Measurements from ENCODE around the gene ANKRD33. TPM values are rescaled to one million over a fixed set of nuclear protein-coding genes. Genes with fewer than 3 reads are reported as not detected.

ANKRD33 gene
- total and polyA plus RNA-seq, 2 of the 4 experiments (the other 2 are of a cell fraction) = under 0.01 to 0.03 TPM

DNA sequence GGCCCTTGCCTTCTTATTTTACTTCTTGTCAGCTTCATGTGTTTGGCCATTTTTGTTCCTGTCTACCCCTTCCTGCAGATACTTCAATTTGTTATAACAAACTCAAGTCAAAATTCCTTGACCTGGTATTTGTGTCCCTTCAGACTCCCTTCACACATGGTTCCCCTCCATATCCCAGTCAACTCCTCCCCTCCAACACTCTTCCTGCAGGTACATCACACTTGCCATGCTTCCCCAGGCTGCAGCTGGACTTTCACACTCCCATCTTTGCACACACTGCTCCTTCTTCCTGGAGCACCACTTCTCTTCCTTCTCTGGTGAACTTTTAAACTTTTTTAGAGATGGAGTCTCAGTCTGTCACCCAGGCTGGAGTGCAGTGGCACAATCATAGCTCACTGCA lies 20.5 kb upstream of the ANKRD33 start:
- BruUV-seq (replicated peaks) = no TSS peak
- H3K18ac ChIP-seq (ENCODE audit: low read depth, low read length) = no peak overlapping the region
- H3K4me3 ChIP-seq (ENCODE audit: insufficient read depth, low read depth, low read length) = no peak overlapping the region
- no peak overlapping the region for H3K4ac ChIP-seq (ENCODE audit: low read depth, low read length)
- ATAC-seq (ENCODE audit: low read depth) (no peak), DNase-seq (no peak)
- no peak overlapping the region for H2BK20ac ChIP-seq (ENCODE audit: low read depth, low read length)
- H4K5ac ChIP-seq (ENCODE audit: low read depth, low read length) = no peak overlapping the region
- H3K9me1 ChIP-seq (ENCODE audit: insufficient read depth, low read length) = no peaks in the 10 kb centered on the region
- no peaks in the 10 kb centered on the region for H3K9me3 ChIP-seq (ENCODE audit: control insufficient read depth, insufficient read depth, low read length)
- H3K27ac ChIP-seq (ENCODE audit: insufficient read depth, low read length) = no peak overlapping the region
- no peak overlapping the region for H3K4me2 ChIP-seq (ENCODE audit: low read depth, low read length)
- H2AK9ac ChIP-seq (replicated peaks; ENCODE audit: low read depth, low read length, poor library complexity) = no peak overlapping the region
- no peak overlapping the region for H2AFZ ChIP-seq (replicated peaks; ENCODE audit: low read length, poor library complexity)
- peaks cover 54% of the 10 kb centered on the region for H3K27me3 ChIP-seq (ENCODE audit: control insufficient read depth, insufficient read depth, low read length)
- H2BK5ac ChIP-seq (ENCODE audit: low read depth, low read length, poor library complexity, severe bottlenecking) = no peak overlapping the region
- no peaks in the 10 kb centered on the region for H3K36me3 ChIP-seq (ENCODE audit: control insufficient read depth, insufficient read depth, low read length)
- no peak overlapping the region for H3K9ac ChIP-seq (ENCODE audit: low read depth, low read length)
- no peak overlapping the region for H3K56ac ChIP-seq (ENCODE audit: extremely low read depth, insufficient read depth, low read length)
- H3K79me1 ChIP-seq (ENCODE audit: low read depth in 1 of 2, low read length in 2 of 2) = no peaks in the 10 kb centered on the region
- H4K20me1 ChIP-seq (ENCODE audit: insufficient read depth, low read length) = no peaks in the 10 kb centered on the region
- H2BK15ac ChIP-seq (ENCODE audit: low read depth, low read length) = no peak overlapping the region
- H3K4me1 ChIP-seq (ENCODE audit: control insufficient read depth, insufficient read depth, low read length) = peaks cover 2% of the 10 kb centered on the region
- no peak overlapping the region for H3K14ac ChIP-seq (replicated peaks; ENCODE audit: low read depth, low read length)
- CTCF ChIA-PET = no interaction called here
- H3K23ac ChIP-seq (ENCODE audit: low read depth, low read length) = no peak overlapping the region
- no peak for TF ChIP-seq MXI1 (IDR thresholded peaks at IDR 0.05; ENCODE audit: borderline replicate concordance, low read depth, low read length)
- no peak for TF ChIP-seq BHLHE40 (IDR thresholded peaks at IDR 0.05; ENCODE audit: low read depth, low read length)
- no peak for TF ChIP-seq RFX5 (IDR thresholded peaks at IDR 0.05; ENCODE audit: low read depth, low read length)
- no peak for TF ChIP-seq CEBPB (IDR thresholded peaks at IDR 0.05; ENCODE audit: low read depth, low read length)
- no peak for TF ChIP-seq FOS (IDR thresholded peaks at IDR 0.05; ENCODE audit: low read depth, low read length)
- no peak for TF ChIP-seq USF2 (IDR thresholded peaks at IDR 0.05; ENCODE audit: low read depth, low read length)
- no peak for TF ChIP-seq POLR2A (IDR thresholded peaks at IDR 0.05; ENCODE audit: low read depth, low read length)
- TF ChIP-seq, protein P1, sequence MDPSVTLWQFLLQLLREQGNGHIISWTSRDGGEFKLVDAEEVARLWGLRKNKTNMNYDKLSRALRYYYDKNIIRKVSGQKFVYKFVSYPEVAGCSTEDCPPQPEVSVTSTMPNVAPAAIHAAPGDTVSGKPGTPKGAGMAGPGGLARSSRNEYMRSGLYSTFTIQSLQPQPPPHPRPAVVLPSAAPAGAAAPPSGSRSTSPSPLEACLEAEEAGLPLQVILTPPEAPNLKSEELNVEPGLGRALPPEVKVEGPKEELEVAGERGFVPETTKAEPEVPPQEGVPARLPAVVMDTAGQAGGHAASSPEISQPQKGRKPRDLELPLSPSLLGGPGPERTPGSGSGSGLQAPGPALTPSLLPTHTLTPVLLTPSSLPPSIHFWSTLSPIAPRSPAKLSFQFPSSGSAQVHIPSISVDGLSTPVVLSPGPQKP (IDR thresholded peaks at IDR 0.05; ENCODE audit: borderline replicate concordance, low read depth, low read length) = no peak
- TF ChIP-seq MAZ (IDR thresholded peaks at IDR 0.05; ENCODE audit: borderline replicate concordance, low read depth, low read length) = no peak
- TF ChIP-seq CTCF (conservative IDR thresholded peaks at IDR 0.05; ENCODE audit: low read depth, low read length) = no peak
- TF ChIP-seq MAFK (IDR thresholded peaks at IDR 0.05; ENCODE audit: low read depth, low read length) = no peak
- no peak for TF ChIP-seq SMC3 (IDR thresholded peaks at IDR 0.05; ENCODE audit: low read depth, low read length)
- no peak for TF ChIP-seq NFE2L2 (IDR thresholded peaks at IDR 0.05; ENCODE audit: low read depth, low read length)
- TF ChIP-seq RCOR1 (IDR thresholded peaks at IDR 0.05; ENCODE audit: insufficient replicate concordance, low read length) = no peak
- no peak for TF ChIP-seq CHD1 (IDR thresholded peaks at IDR 0.05; ENCODE audit: low read depth, low read length)
- TF ChIP-seq RAD21 (IDR thresholded peaks at IDR 0.05; ENCODE audit: low read length) = no peak
- dilution Hi-C loops (cut with HindIII; ENCODE audit: low sequenced_read_pairs, unreplicated experiment) (loop anchor here (25.0 kb wide), 1 partner anchor 95 kb away; the partner anchor contains the start of gene ACVR1B), in situ Hi-C loops (cut with MboI; ENCODE audit: low sequenced_read_pairs) (no loop called here), intact Hi-C loops (cut with micrococcal nuclease) (no loop called here)
- POLR2A ChIA-PET (ENCODE audit: unreplicated experiment) = no interaction called here
- H2BK120ac ChIP-seq (ENCODE audit: low read depth, low read length) = no peak overlapping the region
- H4K8ac ChIP-seq (ENCODE audit: low read depth in 2 of 2, low read length in 2 of 2) = no peak overlapping the region
- no peak overlapping the region for H2AK5ac ChIP-seq (ENCODE audit: low read depth, low read length)
- no peak overlapping the region for H4K91ac ChIP-seq (ENCODE audit: insufficient read depth, low read depth, low read length)

Measured in IMR-90 (cell line).